ENCODE measurements around the gene PPP4R3A. TPM values are rescaled to one million over a fixed set of nuclear protein-coding genes. Genes with fewer than 3 reads are reported as not detected.

PPP4R3A gene
- total and polyA plus RNA-seq, 2 of the 4 experiments (the other 2 are of a cell fraction) = 28.2 to 28.9 TPM

- no peak overlapping the region for H2BK5ac ChIP-seq (ENCODE audit: low read depth, low read length, poor library complexity, severe bottlenecking)
- no peak overlapping the region for H3K4me2 ChIP-seq (ENCODE audit: low read depth, low read length)
- TF ChIP-seq CEBPB (IDR thresholded peaks at IDR 0.05; ENCODE audit: low read depth, low read length) = no peak
- no peak for TF ChIP-seq MAZ (IDR thresholded peaks at IDR 0.05; ENCODE audit: borderline replicate concordance, low read depth, low read length)
- no peak for TF ChIP-seq BHLHE40 (IDR thresholded peaks at IDR 0.05; ENCODE audit: low read depth, low read length)
- no peak for TF ChIP-seq MXI1 (IDR thresholded peaks at IDR 0.05; ENCODE audit: borderline replicate concordance, low read depth, low read length)
- TF ChIP-seq RFX5 (IDR thresholded peaks at IDR 0.05; ENCODE audit: low read depth, low read length) = no peak
- TF ChIP-seq RAD21 (IDR thresholded peaks at IDR 0.05; ENCODE audit: low read length) = no peak
- TF ChIP-seq USF2 (IDR thresholded peaks at IDR 0.05; ENCODE audit: low read depth, low read length) = no peak
- no peak for TF ChIP-seq CTCF (conservative IDR thresholded peaks at IDR 0.05; ENCODE audit: low read depth, low read length)
- no peak for TF ChIP-seq FOS (IDR thresholded peaks at IDR 0.05; ENCODE audit: low read depth, low read length)
- no peak for TF ChIP-seq NFE2L2 (IDR thresholded peaks at IDR 0.05; ENCODE audit: low read depth, low read length)
- TF ChIP-seq POLR2A (IDR thresholded peaks at IDR 0.05; ENCODE audit: low read depth, low read length) = no peak
- no peak for TF ChIP-seq RCOR1 (IDR thresholded peaks at IDR 0.05; ENCODE audit: insufficient replicate concordance, low read length)
- TF ChIP-seq CHD1 (IDR thresholded peaks at IDR 0.05; ENCODE audit: low read depth, low read length) = no peak
- no peak for TF ChIP-seq MAFK (IDR thresholded peaks at IDR 0.05; ENCODE audit: low read depth, low read length)
- POLR2A ChIA-PET (ENCODE audit: unreplicated experiment) = no interaction called here
- H4K91ac ChIP-seq (ENCODE audit: insufficient read depth, low read depth, low read length) = no peak overlapping the region
- H2BK120ac ChIP-seq (ENCODE audit: low read depth, low read length) = no peak overlapping the region
- no peak for DNase-seq
- H2AK9ac ChIP-seq (replicated peaks; ENCODE audit: low read depth, low read length, poor library complexity) = no peak overlapping the region
- WGBS, 2 experiments (ENCODE audit: extremely low coverage in 2 of 2, insufficient read length in 1 of 2) = no CpG with 5 or more reads among the region's 3 CpGs
- H4K8ac ChIP-seq (ENCODE audit: low read depth in 2 of 2, low read length in 2 of 2) = no peak overlapping the region
- H2AK5ac ChIP-seq (ENCODE audit: low read depth, low read length) = no peak overlapping the region
- H3K9me1 ChIP-seq (ENCODE audit: insufficient read depth, low read length) = no peaks in the 10 kb centered on the region
- H2BK20ac ChIP-seq (ENCODE audit: low read depth, low read length) = no peak overlapping the region
- intact Hi-C loops (cut with micrococcal nuclease) = no loop called here
- no peaks in the 10 kb centered on the region for H3K9me3 ChIP-seq (ENCODE audit: control insufficient read depth, insufficient read depth, low read length)
- no peak overlapping the region for H3K9ac ChIP-seq (ENCODE audit: low read depth, low read length)
- H2AFZ ChIP-seq (replicated peaks; ENCODE audit: low read length, poor library complexity) = no peak overlapping the region
- H3K27me3 ChIP-seq (ENCODE audit: control insufficient read depth, insufficient read depth, low read length) = no peaks in the 10 kb centered on the region; the same call in 1 of the 2 replicates
- H3K23ac ChIP-seq (ENCODE audit: low read depth, low read length) = no peak overlapping the region
- in situ Hi-C loops (cut with MboI; ENCODE audit: low sequenced_read_pairs) = loop anchor here (25.0 kb wide), 1 partner anchor 1788 kb away; no protein-coding TSS in a partner anchor
- H4K20me1 ChIP-seq (ENCODE audit: insufficient read depth, low read length) = no peaks in the 10 kb centered on the region
- H3K27ac ChIP-seq (ENCODE audit: insufficient read depth, low read length) = no peak overlapping the region
- no peak overlapping the region for H3K4ac ChIP-seq (ENCODE audit: low read depth, low read length)
- no peak overlapping the region for H2BK15ac ChIP-seq (ENCODE audit: low read depth, low read length)
- H3K79me1 ChIP-seq (ENCODE audit: low read depth in 1 of 2, low read length in 2 of 2) = no peaks in the 10 kb centered on the region
- H3K4me1 ChIP-seq (ENCODE audit: control insufficient read depth, insufficient read depth, low read length) = no peaks in the 10 kb centered on the region
- dilution Hi-C loops (cut with HindIII; ENCODE audit: low sequenced_read_pairs, unreplicated experiment) = no loop called here
- no peak overlapping the region for H3K56ac ChIP-seq (ENCODE audit: extremely low read depth, insufficient read depth, low read length)
- no peaks in the 10 kb centered on the region for H3K36me3 ChIP-seq (ENCODE audit: control insufficient read depth, insufficient read depth, low read length)
- no peak overlapping the region for H3K14ac ChIP-seq (replicated peaks; ENCODE audit: low read depth, low read length)
- no peak for ATAC-seq (ENCODE audit: low read depth)
- H3K4me3 ChIP-seq (ENCODE audit: insufficient read depth, low read depth, low read length) = no peak overlapping the region
- no peak overlapping the region for H4K5ac ChIP-seq (ENCODE audit: low read depth, low read length)
- CTCF ChIA-PET = no interaction called here
- BruUV-seq (replicated peaks) = no TSS peak
- H3K18ac ChIP-seq (ENCODE audit: low read depth, low read length) = no peak overlapping the region
Observed at GRCh38 chr14:91523972-91524371, 13.9 kb upstream of the PPP4R3A start.

Data from IMR-90 (cell line).